ENCODE results near the gene SLC8A1. TPM values are rescaled to one million over a fixed set of nuclear protein-coding genes. Genes with fewer than 3 reads are reported as not detected.
A peak's percentile ranks its signal among the peaks of the same experiment; 100 is the strongest.

Gene SLC8A1
- polyA plus RNA-seq, 3 donors = 16.9 to 18.2 (median 18.0) TPM

- no peak for DNase-seq
These were observed 80.2 kb downstream of the SLC8A1 start for GRCh38 chr2:40371525-40372282.

GRCh38 chr2:40370007-40370395, 81.9 kb downstream of the SLC8A1 start:
- Mint-ChIP-seq H3K4me3 (no peak overlapping the region), H3K27ac (peak overlapping the region in 1 of 7 donors; percentile 29), H3K9me3 (peaks cover 0 to 3% (median 0%) of the 10 kb centered on the region in 7 donors), H3K4me1 (peaks cover 31% of the 10 kb centered on the region), H3K27me3 (ENCODE audit: low read depth in 3 of 3) (no peaks in the 10 kb centered on the region), H3K36me3 (peaks cover 13 to 30% of the 10 kb centered on the region in 2 donors)
- Histone ChIP-seq H3K4me3 (replicated peaks in 1 of 3; ENCODE audit: low read depth in 2 of 3, low read length in 3 of 3) (no peak overlapping the region), H4K20me1 (ENCODE audit: insufficient read depth, low read length) (peaks cover 92% of the 10 kb centered on the region), H3K27me3 (ENCODE audit: control insufficient read depth in 2 of 2, insufficient read depth in 2 of 2, low read length in 2 of 2) (no peaks in the 10 kb centered on the region), H3K4me2 (replicated peaks; ENCODE audit: extremely low read depth, low read length, poor library complexity, severe bottlenecking) (no peak overlapping the region), H3K27ac (ENCODE audit: low read depth in 1 of 2, low read length in 2 of 2) (no peak overlapping the region), H3K36me3 (replicated peaks in 1 of 2; ENCODE audit: control insufficient read depth in 1 of 2, insufficient read depth in 2 of 2, low read length in 2 of 2) (peaks cover 0 to 11% of the 10 kb centered on the region in 2 donors), H3K79me2 (ENCODE audit: insufficient read depth, low read length) (peaks cover 72% of the 10 kb centered on the region), H3K4me1 (ENCODE audit: control insufficient read depth in 1 of 2, insufficient read depth in 2 of 2, low read length in 2 of 2) (peaks cover under 1 to 14% of the 10 kb centered on the region in 2 donors), H3K9me3 (replicated peaks in 1 of 2; ENCODE audit: control insufficient read depth in 1 of 2, insufficient read depth in 1 of 2, low read length in 2 of 2) (no peaks in the 10 kb centered on the region), H2AFZ (ENCODE audit: insufficient read depth, low read depth, low read length, poor library complexity, severe bottlenecking) (no peak overlapping the region), H3K9ac (ENCODE audit: insufficient read depth, low read length, poor library complexity, severe bottlenecking) (no peak overlapping the region)
- WGBS (ENCODE audit: insufficient coverage) = no CpG with 5 or more reads among the region's 2 CpGs
- intact Hi-C loops (cut with micrococcal nuclease) = no loop called here
- TF ChIP-seq, protein P1, sequence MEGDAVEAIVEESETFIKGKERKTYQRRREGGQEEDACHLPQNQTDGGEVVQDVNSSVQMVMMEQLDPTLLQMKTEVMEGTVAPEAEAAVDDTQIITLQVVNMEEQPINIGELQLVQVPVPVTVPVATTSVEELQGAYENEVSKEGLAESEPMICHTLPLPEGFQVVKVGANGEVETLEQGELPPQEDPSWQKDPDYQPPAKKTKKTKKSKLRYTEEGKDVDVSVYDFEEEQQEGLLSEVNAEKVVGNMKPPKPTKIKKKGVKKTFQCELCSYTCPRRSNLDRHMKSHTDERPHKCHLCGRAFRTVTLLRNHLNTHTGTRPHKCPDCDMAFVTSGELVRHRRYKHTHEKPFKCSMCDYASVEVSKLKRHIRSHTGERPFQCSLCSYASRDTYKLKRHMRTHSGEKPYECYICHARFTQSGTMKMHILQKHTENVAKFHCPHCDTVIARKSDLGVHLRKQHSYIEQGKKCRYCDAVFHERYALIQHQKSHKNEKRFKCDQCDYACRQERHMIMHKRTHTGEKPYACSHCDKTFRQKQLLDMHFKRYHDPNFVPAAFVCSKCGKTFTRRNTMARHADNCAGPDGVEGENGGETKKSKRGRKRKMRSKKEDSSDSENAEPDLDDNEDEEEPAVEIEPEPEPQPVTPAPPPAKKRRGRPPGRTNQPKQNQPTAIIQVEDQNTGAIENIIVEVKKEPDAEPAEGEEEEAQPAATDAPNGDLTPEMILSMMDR (IDR thresholded peaks at IDR 0.05) = no peak
- no peak for DNase-seq

More at GRCh38 chr2:40371525-40372282, 80.2 kb downstream of the SLC8A1 start:
- 94% methylated on average over 2 of the region's 4 CpGs for WGBS (ENCODE audit: insufficient coverage)
- no peaks in the 10 kb centered on the region for H3K9me3 ChIP-seq (replicated peaks in 1 of 2; ENCODE audit: control insufficient read depth in 1 of 2, insufficient read depth in 1 of 2, low read length in 2 of 2)
- H3K36me3 Mint-ChIP-seq = peaks cover 15 to 33% of the 10 kb centered on the region in 2 donors
- H3K27me3 ChIP-seq (ENCODE audit: control insufficient read depth in 2 of 2, insufficient read depth in 2 of 2, low read length in 2 of 2) = no peaks in the 10 kb centered on the region
- intact Hi-C loops (cut with micrococcal nuclease) = no loop called here
- H3K36me3 ChIP-seq (replicated peaks in 1 of 2; ENCODE audit: control insufficient read depth in 1 of 2, insufficient read depth in 2 of 2, low read length in 2 of 2) = peaks cover 0 to 12% of the 10 kb centered on the region in 2 donors
- no peak overlapping the region for H3K4me3 ChIP-seq (replicated peaks in 1 of 3; ENCODE audit: low read depth in 2 of 3, low read length in 3 of 3)
- H3K4me1 Mint-ChIP-seq = peaks cover 26% of the 10 kb centered on the region
- H3K79me2 ChIP-seq (ENCODE audit: insufficient read depth, low read length) = peaks cover 74% of the 10 kb centered on the region
- no peak overlapping the region for H3K27ac Mint-ChIP-seq
- no peaks in the 10 kb centered on the region for H3K27me3 Mint-ChIP-seq (ENCODE audit: low read depth in 3 of 3)
- no peak overlapping the region for H3K9ac ChIP-seq (ENCODE audit: insufficient read depth, low read length, poor library complexity, severe bottlenecking)
- H3K9me3 Mint-ChIP-seq = peaks cover 0 to 4% (median 0%) of the 10 kb centered on the region in 7 donors
- peaks cover 92% of the 10 kb centered on the region for H4K20me1 ChIP-seq (ENCODE audit: insufficient read depth, low read length)
- no peak overlapping the region for H2AFZ ChIP-seq (ENCODE audit: insufficient read depth, low read depth, low read length, poor library complexity, severe bottlenecking)
- no peak overlapping the region for H3K27ac ChIP-seq (ENCODE audit: low read depth in 1 of 2, low read length in 2 of 2)
- H3K4me2 ChIP-seq (replicated peaks; ENCODE audit: extremely low read depth, low read length, poor library complexity, severe bottlenecking) = no peak overlapping the region
- H3K4me3 Mint-ChIP-seq = no peak overlapping the region
- TF ChIP-seq, protein P1 (IDR thresholded peaks at IDR 0.05) = no peak
- H3K4me1 ChIP-seq (ENCODE audit: control insufficient read depth in 1 of 2, insufficient read depth in 2 of 2, low read length in 2 of 2) = peaks cover 0 to 9% of the 10 kb centered on the region in 2 donors

All from CD14-positive monocyte (primary cell).